Upper lobe of right lung (tissue), 1 donor: ENCODE data around the gene C1orf167. TPM values are rescaled to one million over a fixed set of nuclear protein-coding genes. Genes with fewer than 3 reads are reported as not detected.
A peak's percentile ranks its signal among the peaks of the same experiment; 100 is the strongest.

Experiments used
- ATAC-seq: fragments of 200-7000 bp; cut with Tn5 transposase; one replicate; pipeline ENCODE4 v1.9.1; 2020; ENCODE audit warnings: mild to moderate bottlenecking, moderate library complexity
- DNase-seq: peaks from one replicate; pipeline ENCODE4 v3.0.0-alpha.2; 2020
- H3K27ac ChIP-seq: fragments of 200-600 bp; one replicate; pipeline ENCODE4 v1.8.0; 2022
- H3K27me3 ChIP-seq: fragments of 200-600 bp; one replicate; pipeline ENCODE4 v1.8.0; 2022; ENCODE audit warnings: mild to moderate bottlenecking
- H3K36me3 ChIP-seq: fragments of 200-600 bp; one replicate; pipeline ENCODE4 v1.8.0; 2022
- H3K4me1 ChIP-seq: fragments of 200-600 bp; one replicate; pipeline ENCODE4 v1.8.0; 2022
- H3K4me3 ChIP-seq: fragments of 200-600 bp; one replicate; pipeline ENCODE4 v1.8.0; 2022; ENCODE audit warnings: mild to moderate bottlenecking
- H3K9me3 ChIP-seq: fragments of 200-600 bp; one replicate; pipeline ENCODE4 v1.8.0; 2022
- intact Hi-C: fragments of 100-400 bp; cut with DNase I; formaldehyde crosslinking; loops from one replicate; pipeline ENCODE4 v1.11.0; 2022
- total RNA-seq: library from RNA; stranded (reverse); fragmentation: NEBNext Ultra II Directional; extraction: Animal tissue kit (Norgen Biotek cat#: 25700); gene quantifications from one replicate; pipeline ENCODE4 v1.2.1, GENCODE V29; 2021
- TF ChIP-seq, protein P1 (sequence below): fragments of 200-600 bp; IDR thresholded peaks from one replicate; pipeline ENCODE4 v1.8.0; 2022; ENCODE audit warnings: antibody characterized with exemption
- donor health status: DM: no; HTN: yes; CAD: no; lungs with severe emphysema.

C1orf167 gene
- total RNA-seq, 1 donor from 2014 or later: 4.7 TPM

DNA sequence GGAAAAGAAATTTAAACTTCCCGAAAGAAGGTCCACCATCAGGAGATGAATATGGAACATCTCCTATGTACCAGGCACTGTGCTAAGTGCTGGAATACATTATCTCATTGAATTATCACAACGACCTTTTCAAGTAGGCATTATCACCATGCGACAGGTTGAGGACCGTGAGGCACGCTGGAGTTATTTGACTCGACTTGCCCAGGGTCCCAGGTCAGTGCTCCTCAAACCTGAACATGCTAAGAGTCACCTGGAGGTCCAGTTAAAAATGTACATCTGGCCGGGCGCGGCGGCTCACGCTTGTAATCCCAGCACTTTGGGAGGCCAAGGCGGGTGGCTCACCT lies 42.0 kb upstream of the C1orf167 start:
- intact Hi-C loops: loop anchor here (5.0 kb wide), 1 partner anchor 68 kb away; the partner anchor contains the start of genes FBXO2 and FBXO44
- H3K4me1 ChIP-seq: no peaks in the 10 kb centered on the region

GRCh38 chr1:11720525-11720924 lies 41.5 kb upstream of the C1orf167 start:
- Histone ChIP-seq H3K27ac (no peak overlapping the region), H3K9me3 (no peaks in the 10 kb centered on the region), H3K36me3 (no peaks in the 10 kb centered on the region), H3K27me3 (no peaks in the 10 kb centered on the region), H3K4me1 (no peaks in the 10 kb centered on the region), H3K4me3 (no peak overlapping the region)
- ATAC-seq: no peak
- TF ChIP-seq, protein P1, sequence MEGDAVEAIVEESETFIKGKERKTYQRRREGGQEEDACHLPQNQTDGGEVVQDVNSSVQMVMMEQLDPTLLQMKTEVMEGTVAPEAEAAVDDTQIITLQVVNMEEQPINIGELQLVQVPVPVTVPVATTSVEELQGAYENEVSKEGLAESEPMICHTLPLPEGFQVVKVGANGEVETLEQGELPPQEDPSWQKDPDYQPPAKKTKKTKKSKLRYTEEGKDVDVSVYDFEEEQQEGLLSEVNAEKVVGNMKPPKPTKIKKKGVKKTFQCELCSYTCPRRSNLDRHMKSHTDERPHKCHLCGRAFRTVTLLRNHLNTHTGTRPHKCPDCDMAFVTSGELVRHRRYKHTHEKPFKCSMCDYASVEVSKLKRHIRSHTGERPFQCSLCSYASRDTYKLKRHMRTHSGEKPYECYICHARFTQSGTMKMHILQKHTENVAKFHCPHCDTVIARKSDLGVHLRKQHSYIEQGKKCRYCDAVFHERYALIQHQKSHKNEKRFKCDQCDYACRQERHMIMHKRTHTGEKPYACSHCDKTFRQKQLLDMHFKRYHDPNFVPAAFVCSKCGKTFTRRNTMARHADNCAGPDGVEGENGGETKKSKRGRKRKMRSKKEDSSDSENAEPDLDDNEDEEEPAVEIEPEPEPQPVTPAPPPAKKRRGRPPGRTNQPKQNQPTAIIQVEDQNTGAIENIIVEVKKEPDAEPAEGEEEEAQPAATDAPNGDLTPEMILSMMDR: no peak
- DNase-seq: no peak
- intact Hi-C loops: loop anchor here (5.0 kb wide), 1 partner anchor 68 kb away; the partner anchor contains the start of genes FBXO2 and FBXO44

More for the DNA sequence above, 42.0 kb upstream of the C1orf167 start:
- Histone ChIP-seq H3K4me3 (peak overlapping the region; percentile 38), H3K36me3 (no peaks in the 10 kb centered on the region), H3K9me3 (no peaks in the 10 kb centered on the region), H3K27me3 (no peaks in the 10 kb centered on the region), H3K27ac (no peak overlapping the region)
- no peak for DNase-seq
- TF ChIP-seq, protein P1: no peak
- no peak for ATAC-seq

DNA sequence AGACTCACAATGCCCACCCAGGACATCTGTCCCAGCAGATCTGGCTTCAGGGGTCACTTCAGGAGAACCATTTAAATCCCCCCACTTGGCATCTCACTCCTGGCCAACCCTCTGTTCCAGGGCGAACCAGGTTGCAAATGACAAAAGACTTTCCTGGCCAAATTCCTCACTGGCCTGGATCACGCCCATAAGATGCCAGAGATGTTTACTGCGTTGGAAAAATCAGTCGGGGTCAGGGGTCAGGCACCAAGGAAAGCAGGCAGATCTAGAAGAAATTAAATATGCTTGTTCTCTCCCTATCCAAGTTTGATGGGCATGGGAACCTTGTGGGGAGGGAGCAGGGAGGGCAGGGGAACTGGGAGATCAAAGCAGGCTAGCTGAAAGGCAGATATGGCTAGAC lies 40.7 kb upstream of the C1orf167 start:
- Histone ChIP-seq H3K4me3 (no peak overlapping the region), H3K27me3 (no peaks in the 10 kb centered on the region), H3K27ac (no peak overlapping the region), H3K36me3 (no peaks in the 10 kb centered on the region), H3K4me1 (no peaks in the 10 kb centered on the region), H3K9me3 (no peaks in the 10 kb centered on the region)
- intact Hi-C loops: loop anchor here (5.0 kb wide), 1 partner anchor 69 kb away; the partner anchor contains the start of genes FBXO2 and FBXO44
- ATAC-seq (no peak), DNase-seq (no peak)
- TF ChIP-seq, protein P1: no peak

- DNase-seq (no peak), ATAC-seq (no peak)
- no peaks in the 10 kb centered on the region for H3K36me3 ChIP-seq
- no peak overlapping the region for H3K4me3 ChIP-seq
- no peak overlapping the region for H3K27ac ChIP-seq
- no peaks in the 10 kb centered on the region for H3K4me1 ChIP-seq
- intact Hi-C loops: loop anchor here (5.0 kb wide), 1 partner anchor 70 kb away; the partner anchor contains the start of genes FBXO2 and FBXO44
- H3K27me3 ChIP-seq: no peaks in the 10 kb centered on the region
- no peaks in the 10 kb centered on the region for H3K9me3 ChIP-seq
- TF ChIP-seq, protein P1: no peak
Measured at GRCh38 chr1:11722538-11722937, 39.5 kb upstream of the C1orf167 start.

GRCh38 chr1:11725616-11726015 lies 36.4 kb upstream of the C1orf167 start:
- Histone ChIP-seq H3K36me3 (no peaks in the 10 kb centered on the region), H3K27ac (no peak overlapping the region), H3K4me1 (peaks cover 18% of the 10 kb centered on the region), H3K27me3 (no peaks in the 10 kb centered on the region), H3K9me3 (no peaks in the 10 kb centered on the region), H3K4me3 (no peak overlapping the region)
- DNase-seq (no peak), ATAC-seq (no peak)
- intact Hi-C loops: no loop called here
- TF ChIP-seq, protein P1: no peak

DNA sequence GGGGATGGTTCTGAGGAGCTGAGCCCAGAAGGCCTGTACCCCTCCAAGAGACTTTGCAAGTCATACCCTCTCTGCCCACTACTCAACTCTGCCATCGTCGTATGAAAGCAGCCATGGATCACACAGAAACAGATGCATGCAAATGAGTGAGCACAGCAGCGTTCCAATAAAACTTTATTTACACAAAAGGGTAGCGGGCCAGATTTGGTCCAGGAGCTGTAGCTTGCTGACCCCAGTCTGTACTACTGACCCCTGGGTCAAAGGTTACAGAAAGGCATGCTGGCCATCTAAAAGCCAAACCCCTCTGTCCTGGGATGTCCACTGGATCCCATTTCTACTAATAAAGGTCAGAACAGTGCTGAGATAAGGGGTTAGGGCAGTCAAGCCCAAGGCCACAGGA lies 34.9 kb upstream of the C1orf167 start:
- Histone ChIP-seq H3K9me3 (no peaks in the 10 kb centered on the region), H3K27me3 (no peaks in the 10 kb centered on the region), H3K27ac (no peak overlapping the region), H3K4me3 (no peak overlapping the region), H3K4me1 (peaks cover 31% of the 10 kb centered on the region), H3K36me3 (no peaks in the 10 kb centered on the region)
- DNase-seq (no peak), ATAC-seq (no peak)
- intact Hi-C loops: no loop called here
- TF ChIP-seq, protein P1: no peak
